AG10803 (cell line): Measurements from ENCODE around the gene PER1.
A peak's percentile ranks its signal among the peaks of the same experiment; 100 is the strongest.
"Not testable (repeated sequence)": the region's sequence is repeated elsewhere in the genome, so short reads cannot be mapped to it uniquely, and the experiment has no call there.

Experiments
- DNase-seq: peaks from one replicate; pipeline ENCODE4 v3.0.0; 2010; ENCODE audit warnings: low read depth
- H3K4me3 ChIP-seq: 2 replicates; pipeline ENCODE4 v1.5.1; 2011; ENCODE audit warnings: mild to moderate bottlenecking, low read length, control low read depth
- CTCF ChIP-seq: conservative IDR thresholded peaks from 2 replicates; pipeline ENCODE4 v1.5.1; 2011; ENCODE audit warnings: mild to moderate bottlenecking, low read length, control low read depth, inconsistent platforms

The PER1 gene

DNA sequence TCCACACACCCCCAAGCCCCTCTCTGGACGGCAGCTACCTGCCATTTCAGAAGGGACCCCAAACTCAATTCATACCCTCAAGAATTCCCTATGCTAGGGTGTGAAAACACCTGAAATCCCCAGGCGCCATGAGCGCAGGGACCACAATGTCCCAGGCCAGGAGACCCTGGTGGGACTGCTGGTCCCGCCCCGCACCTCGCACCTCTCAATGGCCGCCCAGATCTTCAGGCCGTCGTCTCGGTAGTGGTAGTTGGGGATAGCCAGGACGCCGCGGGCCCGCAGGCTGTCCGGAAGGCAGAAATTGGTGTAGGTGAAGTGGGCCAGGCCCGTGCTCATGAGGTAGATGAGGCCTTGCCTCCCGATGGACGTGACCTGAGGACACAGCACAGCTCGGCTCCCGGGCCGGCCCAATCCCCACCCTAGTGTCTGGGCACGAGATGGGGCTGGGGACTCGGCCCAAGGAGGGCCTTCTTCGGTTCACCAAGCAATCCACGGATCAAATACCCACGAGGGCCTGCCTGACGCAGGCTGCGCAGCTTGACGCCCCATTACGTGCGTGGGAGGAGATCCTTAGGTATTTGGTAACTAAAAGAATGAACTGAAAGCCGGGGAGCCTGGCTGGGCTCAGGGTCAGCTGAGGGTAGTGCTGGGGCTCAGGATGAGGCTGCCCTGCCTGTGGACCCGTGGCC lies 43.1 kb downstream of the PER1 start:
- DNase-seq, result no peak
- no peak overlapping the region for H3K4me3 ChIP-seq
- TF ChIP-seq CTCF, result no peak

GRCh38 chr17:8106980-8107379 lies 45.2 kb downstream of the PER1 start:
- DNase-seq, H3K4me3 ChIP-seq: not testable (repeated sequence)

DNA sequence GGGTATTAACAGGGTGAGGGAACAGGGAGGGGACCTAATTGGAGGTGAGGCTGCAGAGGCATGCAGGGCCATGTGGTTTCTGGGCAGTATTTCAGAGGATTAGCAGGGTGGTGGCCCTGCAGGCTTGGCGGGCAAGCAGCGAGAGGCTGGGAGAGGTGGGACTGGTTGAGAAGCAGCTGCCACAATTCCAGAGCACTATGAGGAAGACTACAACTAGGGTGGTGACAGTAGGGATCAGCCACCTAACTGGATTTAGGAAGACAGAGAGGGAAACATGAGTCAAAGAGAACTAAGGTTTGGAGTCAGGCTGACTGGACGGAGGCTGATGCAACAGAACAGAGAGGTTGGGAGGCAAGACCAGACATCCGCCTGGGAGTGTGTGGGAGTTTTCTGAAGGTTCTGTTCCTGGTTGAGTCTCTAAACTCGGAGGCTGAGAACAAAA lies 46.2 kb downstream of the PER1 start:
- TF ChIP-seq CTCF, result no peak
- DNase-seq, result peak; percentile 27
- no peak overlapping the region for H3K4me3 ChIP-seq

DNA sequence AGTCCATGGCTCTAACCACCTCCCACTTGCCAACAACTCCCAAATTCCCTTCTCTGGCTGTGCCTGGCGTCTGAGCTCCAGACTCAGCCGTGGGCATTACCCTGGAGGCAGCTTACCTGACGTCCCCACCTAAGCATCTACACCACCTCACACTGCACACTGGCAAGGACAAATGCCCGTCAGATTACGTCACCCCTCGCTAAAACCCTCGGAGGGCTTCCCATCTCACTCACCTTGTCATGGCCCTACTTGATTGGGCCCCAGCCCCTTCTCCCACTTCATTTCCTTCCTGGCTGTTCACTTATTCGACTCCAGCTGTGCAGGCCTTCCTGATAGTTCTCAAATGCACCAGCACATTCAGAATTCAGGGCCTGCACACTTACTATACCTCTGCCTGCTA lies 47.3 kb downstream of the PER1 start:
- H3K4me3 ChIP-seq, result no peak overlapping the region
- no peak for DNase-seq
- no peak for TF ChIP-seq CTCF

DNA sequence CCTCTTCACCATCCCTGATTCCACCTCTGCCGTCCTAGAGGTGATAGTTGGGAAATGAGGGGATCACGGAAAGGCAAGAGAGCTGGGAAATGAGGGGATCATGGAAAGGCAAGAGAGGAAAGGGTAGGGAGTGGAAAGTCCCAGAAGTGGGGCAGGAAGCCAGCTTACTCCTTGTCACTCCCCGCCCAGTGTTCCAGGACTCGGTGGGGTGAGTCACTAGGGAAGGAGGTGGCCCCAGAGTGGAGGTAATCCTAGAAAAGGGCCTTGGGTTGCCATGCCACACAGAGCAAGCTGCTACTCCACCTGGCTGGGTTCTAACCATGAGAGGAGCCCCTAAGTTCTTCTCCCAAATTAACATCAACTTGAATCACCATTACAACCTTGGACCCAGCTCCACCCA lies 48.7 kb downstream of the PER1 start:
- no peak for DNase-seq
- TF ChIP-seq CTCF, result no peak
- H3K4me3 ChIP-seq, result no peak overlapping the region

DNA sequence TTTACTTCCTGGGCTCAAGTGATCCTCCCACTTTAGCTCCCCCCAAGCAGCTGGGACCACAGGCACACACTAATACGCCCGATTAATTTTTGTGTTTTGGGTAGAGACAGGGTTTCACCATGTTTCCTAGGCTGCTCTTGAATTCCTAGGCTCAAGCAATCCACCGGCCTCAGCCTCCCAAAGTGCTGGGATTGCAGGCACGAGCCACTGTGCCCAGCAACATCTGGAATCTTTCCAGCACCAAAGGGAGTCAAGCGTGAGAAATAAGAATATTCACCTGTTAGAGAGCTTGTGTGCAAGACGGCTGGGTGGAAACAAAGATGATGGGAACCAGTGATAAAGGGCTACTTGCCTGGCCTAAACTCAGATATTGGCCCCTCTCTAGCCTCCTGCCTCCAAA lies 50.5 kb downstream of the PER1 start:
- no peak overlapping the region for H3K4me3 ChIP-seq
- no peak for TF ChIP-seq CTCF
- no peak for DNase-seq

- no peak for TF ChIP-seq CTCF
- DNase-seq, result no peak
- no peak overlapping the region for H3K4me3 ChIP-seq
Measured at GRCh38 chr17:8100763-8101162, 51.4 kb downstream of the PER1 start.

GRCh38 chr17:8100111-8100510 lies 52.1 kb downstream of the PER1 start:
- H3K4me3 ChIP-seq, result no peak overlapping the region
- no peak for TF ChIP-seq CTCF
- no peak for DNase-seq
